ENCODE data around the gene AASDHPPT.

AASDHPPT gene

DNA sequence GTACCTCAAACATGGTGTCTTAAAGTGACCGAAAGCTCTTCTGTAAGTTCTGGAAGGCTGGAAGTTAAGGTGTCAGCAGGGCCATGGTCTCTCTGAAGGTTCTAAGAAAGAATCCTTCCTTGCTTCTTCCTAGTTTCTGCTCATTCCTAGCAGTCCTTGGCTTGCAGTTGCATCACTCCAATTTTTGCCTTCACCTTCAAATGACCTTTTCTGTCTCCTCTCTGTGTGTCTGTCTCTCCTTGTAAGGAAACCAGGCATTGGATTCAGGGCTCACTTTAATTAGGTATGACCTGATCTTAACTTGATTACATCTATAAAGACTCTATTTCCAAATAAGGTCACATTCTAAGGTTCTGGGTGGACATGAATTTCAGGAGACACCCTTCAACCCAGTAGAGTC is 8.7 kb downstream of the AASDHPPT start:
- no peak for DNase-seq (ENCODE audit: low read depth in 2 of 2)

DNA sequence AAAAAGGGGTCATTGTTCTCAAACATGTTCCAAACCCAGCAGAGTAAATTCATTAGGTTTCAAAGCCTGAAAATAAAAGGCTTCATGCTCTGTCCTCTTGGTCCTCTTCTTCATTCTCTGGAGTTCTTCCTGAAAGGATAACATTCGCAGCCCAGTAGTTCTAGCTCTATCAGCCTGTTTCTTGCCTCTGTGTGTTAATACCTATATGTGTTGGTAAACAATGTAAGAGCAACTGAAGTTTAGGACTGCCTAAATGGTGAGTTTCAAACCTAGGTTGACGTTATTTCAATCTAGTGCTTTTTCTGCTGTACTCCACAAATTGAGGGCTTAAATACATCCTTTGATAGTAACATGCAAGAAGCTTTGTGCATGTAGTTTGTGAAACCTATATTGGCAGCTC is 9.4 kb downstream of the AASDHPPT start:
- no peak for DNase-seq (ENCODE audit: low read depth in 2 of 2)

DNA sequence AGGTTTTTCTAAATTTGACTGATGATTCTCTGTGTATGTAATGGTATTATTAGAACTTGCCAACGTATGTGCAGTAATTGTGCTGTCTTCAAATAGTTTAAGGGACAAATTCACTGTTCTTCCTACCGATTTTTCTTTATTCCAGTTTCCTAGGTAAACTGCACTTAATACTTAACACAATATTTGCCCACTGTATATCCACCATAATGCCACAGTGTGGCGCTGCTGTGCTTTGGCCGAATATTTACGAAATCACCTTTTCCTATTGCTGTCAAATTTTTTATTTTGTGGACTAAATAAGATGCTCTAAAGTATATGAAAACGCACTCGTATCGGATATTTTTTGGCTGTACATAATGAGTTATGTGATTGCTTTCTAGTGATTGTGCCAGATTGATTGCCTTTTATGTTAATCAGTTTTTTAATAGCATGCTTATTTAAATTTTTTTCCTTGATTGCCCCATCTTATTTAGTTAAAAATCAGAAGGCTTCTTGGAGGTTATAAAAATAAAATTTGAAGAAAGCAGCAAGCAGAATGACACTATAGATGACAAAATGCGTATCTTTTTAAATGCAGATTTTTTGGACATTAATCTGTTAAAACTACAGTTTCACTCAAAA is 10.5 kb downstream of the AASDHPPT start:
- DNase-seq (ENCODE audit: low read depth in 2 of 2), result no peak

DNA sequence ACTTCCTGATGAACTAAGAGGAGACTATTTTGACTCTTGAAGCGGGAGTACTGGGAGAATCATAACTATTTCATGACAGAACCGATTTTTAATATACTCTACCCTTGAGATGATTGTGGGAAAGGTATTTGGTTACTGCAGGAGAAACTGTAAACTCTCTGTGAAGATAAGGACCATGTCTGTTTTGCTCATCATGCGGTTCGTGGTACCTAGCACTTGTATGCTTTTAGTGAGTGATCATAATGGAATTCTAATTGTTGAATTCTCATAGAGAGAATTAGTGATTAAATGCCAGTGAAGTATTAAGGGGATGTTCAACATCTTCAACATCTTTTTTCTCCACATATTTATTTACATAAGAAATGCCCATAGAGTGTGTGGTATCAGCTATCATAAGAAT is 11.4 kb downstream of the AASDHPPT start:
- DNase-seq (ENCODE audit: low read depth in 2 of 2), result no peak

DNA sequence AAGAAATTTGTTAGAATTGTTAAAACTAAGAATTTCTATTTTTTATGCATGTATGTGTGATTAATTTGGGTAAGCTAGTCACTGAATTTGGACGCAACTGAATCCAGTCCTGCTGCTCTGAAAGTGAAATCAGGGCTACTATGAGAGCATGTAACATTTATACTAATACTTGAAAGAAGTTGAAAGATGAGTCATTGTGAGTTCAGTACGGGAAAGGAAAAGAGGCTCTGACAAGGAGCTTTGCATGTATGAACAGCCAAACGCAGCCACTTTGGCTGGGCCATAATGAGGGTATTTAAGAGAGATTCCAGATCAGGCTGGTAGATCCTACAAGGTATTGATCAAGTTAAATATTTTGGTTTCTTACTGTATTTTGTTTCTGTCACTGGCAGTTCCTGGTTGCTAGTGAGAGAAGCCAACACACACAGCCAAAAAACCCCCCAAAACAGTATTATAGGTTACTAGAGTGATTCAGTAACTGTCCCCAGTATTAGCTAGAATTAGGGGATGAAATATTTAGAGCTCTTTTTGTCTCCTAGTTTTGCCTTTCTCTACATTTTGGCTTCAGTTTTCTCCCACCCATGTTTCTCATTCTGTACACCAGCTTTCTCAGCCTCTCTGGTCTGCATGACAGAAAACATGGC is 14.1 kb downstream of the AASDHPPT start:
- DNase-seq (ENCODE audit: low read depth in 2 of 2), result no peak

DNA sequence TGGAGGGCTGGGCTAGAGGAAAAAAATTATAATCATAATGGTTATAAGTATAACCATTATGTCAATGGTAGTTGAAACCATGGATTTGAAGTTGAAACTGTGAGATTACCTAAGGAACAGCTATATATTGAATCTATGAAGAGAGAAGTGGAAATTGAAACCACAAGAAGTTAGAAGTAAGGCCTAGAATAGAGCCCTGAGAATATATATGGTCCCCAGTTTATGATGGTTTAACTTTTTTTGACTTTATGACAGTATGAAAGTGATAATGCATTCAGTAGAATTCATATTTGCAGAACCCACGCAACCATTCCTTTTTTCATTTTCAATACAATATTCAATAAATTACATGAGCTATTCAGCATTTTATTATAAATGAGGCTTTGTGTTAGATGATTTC is 15.0 kb downstream of the AASDHPPT start:
- no peak for DNase-seq (ENCODE audit: low read depth in 2 of 2)

DNA sequence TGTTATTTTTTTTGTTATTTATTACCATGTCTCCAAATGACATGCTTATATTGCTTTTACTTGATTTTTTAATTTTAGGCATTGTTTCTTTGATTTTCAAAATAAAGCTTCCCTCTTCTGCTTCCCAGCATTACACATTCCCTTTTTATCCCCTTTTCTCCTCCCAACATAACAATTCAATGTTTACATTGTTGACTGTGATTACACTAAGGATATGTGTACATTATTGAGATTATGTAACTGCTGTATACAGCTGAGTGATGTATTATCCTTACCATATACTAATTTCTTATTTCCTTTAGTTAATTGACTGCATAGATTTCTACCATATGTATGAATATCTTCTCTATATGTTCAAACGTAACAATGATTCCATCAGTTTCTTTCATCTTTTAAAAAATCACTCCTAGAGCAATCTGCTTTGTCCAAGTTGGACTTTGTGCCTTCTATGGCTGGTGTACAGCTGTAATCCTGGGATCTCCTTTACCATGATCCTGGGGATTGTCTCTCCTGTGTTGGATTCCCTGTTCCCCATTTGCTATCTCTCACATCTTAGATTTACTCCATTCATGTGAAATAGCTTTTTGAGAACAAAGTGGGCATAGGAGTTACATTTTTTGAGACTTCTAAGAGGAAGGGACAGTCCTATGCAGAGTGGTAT is 21.6 kb downstream of the AASDHPPT start:
- DNase-seq (ENCODE audit: low read depth in 2 of 2), result no peak

DNA sequence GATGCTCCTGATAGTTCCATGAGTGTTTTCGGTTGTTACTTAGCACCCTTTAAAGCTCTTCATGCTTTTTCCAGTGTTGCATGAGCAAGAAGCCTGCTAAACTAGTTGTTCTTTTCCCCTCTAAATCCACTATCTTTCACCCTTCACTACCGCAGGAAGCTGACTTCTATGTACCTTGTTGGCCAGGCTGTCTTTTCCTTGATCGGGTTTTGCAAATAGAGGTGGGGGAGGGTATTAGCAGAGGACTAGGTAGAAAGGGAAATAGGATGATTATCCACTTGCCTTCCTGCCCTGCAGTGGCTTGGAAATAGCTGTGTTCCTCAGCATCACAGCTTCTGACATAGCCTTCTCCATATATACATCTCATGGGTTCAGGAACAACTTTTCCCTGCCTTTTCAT is 23.9 kb downstream of the AASDHPPT start:
- no peak for DNase-seq (ENCODE audit: low read depth in 2 of 2)

DNA sequence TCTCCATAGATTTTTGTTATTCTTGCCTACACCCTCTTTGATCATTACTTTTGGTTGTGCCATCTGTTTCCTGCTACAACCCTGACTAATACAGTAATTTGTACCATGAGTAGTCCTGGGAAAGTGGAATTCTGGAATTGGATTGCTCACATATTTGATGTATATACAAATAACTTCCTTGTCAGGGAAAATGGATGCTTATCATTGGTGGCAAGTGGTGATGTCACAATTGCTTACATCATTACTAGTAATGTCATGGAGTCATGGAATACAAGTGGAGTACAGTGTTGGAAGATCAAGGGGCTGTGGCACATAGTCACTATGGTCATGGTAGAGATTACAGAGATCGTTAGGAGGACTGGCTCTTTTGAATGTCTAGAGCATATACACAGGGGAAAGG is 24.4 kb downstream of the AASDHPPT start:
- DNase-seq (ENCODE audit: low read depth in 2 of 2), result no peak

DNA sequence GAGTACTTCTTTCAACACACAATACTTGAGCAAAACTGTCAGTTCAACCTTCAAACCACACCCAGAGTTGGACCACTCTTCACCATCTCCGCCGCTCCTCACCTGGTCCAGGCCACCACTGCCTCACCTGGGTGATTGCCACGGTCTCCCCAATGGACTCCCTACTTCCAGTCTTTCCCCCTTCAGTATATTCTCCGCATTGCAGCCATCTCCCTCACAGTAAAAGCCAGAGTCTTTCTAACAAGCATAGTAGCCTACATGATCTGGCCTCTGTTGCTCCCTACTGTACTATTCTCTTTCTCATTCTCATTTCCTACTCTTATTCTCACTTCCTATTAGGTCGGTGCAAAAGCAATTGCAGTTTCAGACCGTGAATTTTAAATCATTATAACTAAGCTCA is 28.5 kb downstream of the AASDHPPT start:
- DNase-seq (ENCODE audit: low read depth in 2 of 2), result no peak

DNA sequence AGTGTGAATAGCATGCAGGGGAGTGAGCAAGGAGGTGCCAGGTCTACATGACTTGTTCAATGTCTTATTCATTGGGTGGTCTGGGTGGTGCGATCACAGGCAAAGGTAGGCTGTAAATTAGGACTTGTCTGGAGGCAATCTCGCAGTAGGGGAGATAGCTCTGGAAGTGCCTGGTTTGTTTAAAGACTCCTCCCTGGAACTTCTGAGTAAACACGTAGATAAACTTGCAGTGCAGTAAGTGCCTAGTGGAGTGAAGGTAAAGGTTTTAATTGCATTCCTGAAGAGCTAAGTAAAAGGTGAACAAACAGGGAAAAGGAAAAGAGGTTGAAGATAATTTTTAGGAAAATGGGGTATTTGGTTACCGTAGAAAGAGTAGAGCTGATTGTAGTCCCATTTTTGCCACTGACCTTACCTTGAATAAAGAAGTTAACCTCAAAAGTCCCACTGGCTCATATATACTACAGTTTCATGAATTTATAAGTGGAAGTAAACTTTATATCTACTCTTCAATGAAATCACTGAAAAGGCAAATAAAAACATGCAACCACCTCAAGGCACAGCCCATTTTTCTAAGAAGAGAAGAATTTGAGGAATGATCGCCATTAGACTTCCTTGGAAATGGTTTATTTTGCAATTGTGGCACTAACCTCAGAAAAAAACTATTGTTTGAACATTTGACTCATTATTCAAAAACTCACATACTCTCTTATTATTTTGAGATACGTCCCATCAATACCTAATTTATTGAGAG is 44.3 kb downstream of the AASDHPPT start:
- DNase-seq (ENCODE audit: low read depth in 2 of 2), result no peak

DNA sequence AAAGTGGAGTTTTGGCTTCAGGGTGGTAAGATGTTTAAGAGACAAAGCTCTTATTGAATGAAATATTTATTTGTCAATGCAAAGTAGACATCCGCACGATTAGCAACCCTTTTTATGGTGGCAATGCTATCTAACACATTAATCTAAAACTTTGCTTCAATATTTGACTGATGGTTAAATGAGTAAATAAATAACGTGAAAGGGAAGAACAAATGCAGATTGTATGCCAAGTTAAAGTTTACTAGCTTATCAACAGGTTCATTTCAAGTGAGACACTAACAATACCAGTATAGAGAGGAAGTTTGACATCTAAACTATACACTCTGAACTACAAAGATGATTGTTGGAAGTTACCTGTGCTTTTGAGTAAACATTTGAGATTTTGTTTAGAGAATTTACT is 50.1 kb downstream of the AASDHPPT start:
- no peak for DNase-seq (ENCODE audit: low read depth in 2 of 2)

DNA sequence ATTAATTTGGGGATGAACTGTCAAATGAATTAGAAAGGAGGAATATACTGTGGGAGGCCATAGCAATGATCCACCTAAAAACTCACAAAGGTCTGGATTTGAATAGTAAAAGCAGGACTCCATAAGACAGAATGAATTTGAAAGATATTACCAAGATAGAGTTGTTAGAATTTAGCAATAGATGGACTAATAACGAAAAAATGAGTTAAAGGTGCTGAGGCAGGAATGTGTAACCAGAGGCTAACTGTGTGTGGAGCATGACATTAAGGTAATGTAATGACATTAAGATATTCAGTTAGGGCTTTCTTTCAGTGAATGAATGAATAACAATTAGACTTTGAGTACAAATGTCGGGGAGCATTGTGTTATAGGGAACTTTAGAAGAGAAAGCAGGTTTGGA is 51.3 kb downstream of the AASDHPPT start:
- DNase-seq (ENCODE audit: low read depth in 2 of 2), result no peak

DNA sequence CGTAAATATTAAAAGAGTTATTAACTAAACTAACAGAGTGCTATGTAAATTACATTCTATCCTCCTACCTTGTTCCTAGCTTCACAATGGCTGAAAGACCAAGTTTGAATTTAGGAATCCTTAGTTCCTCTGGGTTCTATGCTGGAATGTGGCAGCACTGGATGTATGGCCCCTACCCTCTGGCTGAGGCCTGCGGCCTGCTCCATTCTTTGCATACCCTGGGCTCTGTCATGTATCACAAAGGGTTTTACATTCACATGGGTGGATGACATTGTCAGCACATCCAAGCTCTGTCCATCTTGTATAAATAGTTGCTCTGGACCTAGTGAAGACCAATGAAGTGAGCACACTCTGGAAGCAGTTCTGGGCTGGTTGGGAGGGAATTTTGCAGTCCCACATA is 54.5 kb downstream of the AASDHPPT start:
- DNase-seq (ENCODE audit: low read depth in 2 of 2), result no peak

DNA sequence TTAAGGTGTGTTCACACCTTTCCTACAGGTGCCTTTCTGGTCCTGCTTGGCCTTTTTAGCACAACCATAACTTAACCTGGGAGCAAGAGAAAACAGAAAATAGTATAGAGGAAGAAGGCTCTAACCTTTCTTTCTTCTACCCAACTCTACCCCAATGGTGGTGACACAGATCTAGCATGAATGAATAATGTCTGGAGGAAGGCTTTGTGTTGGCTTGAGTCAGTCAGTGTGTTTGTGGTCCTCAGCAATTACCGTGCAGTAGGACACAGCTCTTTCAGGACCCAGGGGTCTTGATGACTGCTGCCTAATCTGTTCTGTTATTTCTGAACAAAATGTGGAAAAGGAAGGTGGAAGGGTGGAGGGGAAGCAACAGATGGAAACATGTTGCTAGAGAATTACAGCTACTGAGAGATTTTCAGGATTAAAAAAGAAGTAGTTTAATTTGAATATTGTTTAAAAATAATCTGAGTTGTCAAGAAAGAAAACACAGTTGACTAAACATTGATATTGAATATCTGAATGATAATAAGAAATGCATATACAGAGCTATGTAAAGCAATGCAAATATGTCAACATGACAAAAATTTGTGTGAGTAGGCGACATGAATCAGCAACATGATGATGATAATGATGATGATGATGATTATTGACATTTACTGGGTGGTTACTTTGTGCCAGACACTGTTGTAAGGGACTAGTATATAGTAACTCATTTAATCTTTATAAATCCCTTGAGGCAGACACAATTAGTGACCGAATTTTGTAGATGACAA is 55.3 kb downstream of the AASDHPPT start:
- no peak for DNase-seq (ENCODE audit: low read depth in 2 of 2)

DNA sequence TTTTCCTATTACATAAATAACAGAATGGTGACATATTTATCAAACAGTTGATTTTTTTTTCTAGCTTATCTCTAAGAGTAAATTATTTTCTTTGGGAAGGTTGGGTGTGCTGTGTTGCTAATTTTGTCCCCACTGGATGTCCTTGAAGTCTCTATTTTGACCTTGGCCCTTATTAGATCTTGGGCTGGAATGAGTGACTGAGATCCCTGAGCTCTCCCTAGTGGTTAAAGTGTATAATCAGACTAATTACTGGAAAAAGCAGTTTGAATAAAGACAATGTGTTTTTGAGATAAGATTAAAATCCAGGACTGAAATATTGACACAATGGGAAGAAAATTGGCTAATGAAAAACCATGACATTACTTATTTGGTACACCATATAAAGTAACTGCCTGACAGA is 56.1 kb downstream of the AASDHPPT start:
- DNase-seq (ENCODE audit: low read depth in 2 of 2), result no peak

DNA sequence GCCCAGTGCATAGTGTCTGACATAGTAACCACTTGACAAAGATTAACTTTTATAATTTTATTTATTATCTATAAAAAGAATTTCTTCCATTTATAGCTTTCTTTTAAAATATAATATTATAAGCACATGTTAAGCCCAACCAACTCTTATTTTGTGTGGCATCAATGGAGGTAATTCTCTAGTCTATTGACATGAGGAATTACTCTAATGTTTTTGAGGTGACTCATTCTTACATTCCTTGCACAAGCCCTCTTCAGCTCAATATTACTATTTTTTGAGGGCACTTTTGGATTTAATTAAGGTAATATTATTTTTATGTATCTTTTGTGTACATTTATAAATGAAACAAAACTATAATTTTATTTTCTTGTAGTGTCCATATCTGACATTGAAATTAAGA is 59.6 kb downstream of the AASDHPPT start:
- no peak for DNase-seq (ENCODE audit: low read depth in 2 of 2)

DNA sequence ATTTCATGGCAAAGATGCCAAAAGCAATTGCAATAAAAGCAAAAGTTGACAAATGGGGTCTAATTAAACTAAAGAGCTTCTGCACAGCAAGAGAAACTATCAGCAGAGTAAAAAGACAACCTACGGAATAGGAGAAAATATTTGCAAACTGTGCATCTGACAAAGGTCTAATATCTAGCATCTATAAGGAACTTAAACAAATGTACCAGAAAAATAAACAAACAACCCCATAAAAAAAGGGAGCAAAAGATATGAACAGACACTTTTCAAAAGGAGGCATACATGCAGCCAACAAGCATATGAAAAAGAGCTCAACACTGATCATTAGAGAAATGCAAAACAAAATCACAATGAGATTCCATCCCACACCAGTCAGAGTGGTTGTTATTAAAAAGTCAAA is 60.3 kb downstream of the AASDHPPT start:
- no peak for DNase-seq (ENCODE audit: low read depth in 2 of 2)

Measured in stimulated activated CD8-positive, alpha-beta memory T cell treated with anti-CD3 and anti-CD28 coated beads, Interleukin-15, amount 100 ng/mL, for 48 hours (primary cell).